8988T (cell line): ENCODE results near the gene FAR2.
"Not testable (repeated sequence)": the region's sequence is repeated elsewhere in the genome, so short reads cannot be mapped to it uniquely, and the experiment has no call there.

Source experiments
- DNase-seq: peaks from one replicate; pipeline ENCODE4 v3.0.0; 2011

Gene FAR2

GRCh38 chr12:29239336-29239735 is 90.3 kb downstream of the FAR2 start:
- DNase-seq: no peak

DNA sequence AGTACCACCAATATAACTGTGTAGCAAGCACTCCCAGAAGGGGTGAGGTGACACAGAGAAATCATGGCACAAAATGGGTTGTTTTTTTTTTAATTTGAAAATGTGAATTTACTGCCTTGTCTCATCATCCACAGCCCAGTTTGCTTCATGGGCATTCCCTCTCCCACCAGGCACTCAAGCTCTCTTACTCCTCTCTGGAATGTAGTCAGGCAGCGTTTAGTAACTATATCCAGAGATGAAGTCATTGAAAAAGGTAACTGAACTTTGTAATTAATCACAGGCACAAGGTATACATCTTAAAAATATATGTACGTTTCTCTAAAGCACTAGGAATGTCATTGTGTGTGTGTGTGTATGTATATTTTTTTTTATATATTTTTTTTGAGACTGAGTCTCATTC is 91.4 kb downstream of the FAR2 start:
- DNase-seq: no peak

DNA sequence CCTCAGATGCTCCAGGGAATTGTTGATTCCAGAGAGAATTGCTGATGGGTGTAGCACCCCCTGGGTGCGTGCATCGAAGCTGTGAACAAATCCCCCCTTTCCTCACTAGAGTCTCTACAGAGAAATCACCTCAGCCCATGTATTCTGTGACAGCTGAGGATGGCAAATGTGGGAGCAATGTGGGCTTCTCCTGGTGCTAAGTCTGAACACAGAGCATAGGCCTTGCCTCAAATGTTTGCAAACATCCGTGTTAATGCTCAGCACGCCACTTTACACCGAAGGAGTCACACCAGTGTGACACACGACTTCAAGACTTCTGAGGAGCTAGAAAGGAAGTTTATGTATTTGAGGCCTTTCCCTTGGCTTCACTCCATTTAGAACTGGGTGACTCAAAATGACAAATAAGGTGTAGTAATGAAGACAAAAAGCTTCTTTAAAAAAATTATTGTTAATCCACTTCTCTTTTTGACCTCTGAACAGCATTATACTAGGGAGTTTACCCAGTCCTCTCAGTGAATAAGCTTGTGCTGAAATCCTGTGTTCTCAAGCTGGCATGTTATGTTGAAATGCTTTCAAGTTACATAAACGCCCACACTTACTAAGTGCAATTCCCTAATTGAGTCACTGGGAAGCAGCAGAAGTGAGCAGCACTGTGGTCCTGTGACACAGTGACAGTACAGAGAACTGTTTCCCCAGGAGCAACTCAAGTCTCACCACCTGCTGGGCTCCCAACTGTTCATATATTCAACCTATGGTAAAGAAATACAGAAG is 92.9 kb downstream of the FAR2 start:
- no peak for DNase-seq

- DNase-seq: no peak
These were observed 93.9 kb downstream of the FAR2 start for GRCh38 chr12:29242921-29243431.

- no peak for DNase-seq
These were observed 95.2 kb downstream of the FAR2 start for GRCh38 chr12:29244159-29244765.

GRCh38 chr12:29245246-29245645 is 96.2 kb downstream of the FAR2 start:
- DNase-seq: no peak

GRCh38 chr12:29249930-29250329 is 100.9 kb downstream of the FAR2 start:
- no peak for DNase-seq

- no peak for DNase-seq
These were observed 105.0 kb downstream of the FAR2 start for GRCh38 chr12:29253906-29254625.

GRCh38 chr12:29255042-29255441 is 106.0 kb downstream of the FAR2 start:
- DNase-seq: no peak

DNA sequence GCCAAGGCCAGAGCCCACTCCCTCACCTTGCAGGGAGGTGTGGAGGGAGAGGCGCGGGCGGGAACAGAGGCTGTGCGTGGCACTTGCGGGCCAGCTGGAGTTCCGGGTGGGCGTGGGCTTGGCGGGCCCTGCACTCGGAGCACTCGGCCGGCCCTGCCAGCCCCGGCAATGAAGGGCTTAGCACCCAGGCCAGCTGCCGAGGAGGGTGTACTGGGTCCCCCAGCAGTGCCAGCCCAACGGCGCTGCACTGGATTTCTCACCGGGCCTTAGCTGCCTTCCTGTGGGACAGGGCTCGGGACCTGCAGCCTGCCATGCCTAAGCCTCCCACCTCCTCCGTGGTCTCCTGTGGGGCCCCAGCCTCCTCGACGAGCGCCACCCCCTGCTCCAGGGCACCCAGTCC is 107.5 kb downstream of the FAR2 start:
- no peak for DNase-seq

GRCh38 chr12:29257687-29258086 is 108.6 kb downstream of the FAR2 start:
- DNase-seq: not testable (repeated sequence)

- no peak for DNase-seq
These were observed 115.3 kb downstream of the FAR2 start for GRCh38 chr12:29264424-29264823.

- DNase-seq: no peak
These were observed 120.8 kb downstream of the FAR2 start for GRCh38 chr12:29269706-29270408.

- DNase-seq: no peak
These were observed 121.4 kb downstream of the FAR2 start for GRCh38 chr12:29270446-29270845.

- no peak for DNase-seq
These were observed 124.2 kb downstream of the FAR2 start for GRCh38 chr12:29273178-29273843.

- no peak for DNase-seq
These were observed 126.8 kb downstream of the FAR2 start for GRCh38 chr12:29275834-29276233.

- DNase-seq: no peak
These were observed 128.2 kb downstream of the FAR2 start for GRCh38 chr12:29277231-29277630.

GRCh38 chr12:29278673-29279420 is 129.8 kb downstream of the FAR2 start:
- no peak for DNase-seq

- no peak for DNase-seq
These were observed 132.4 kb downstream of the FAR2 start for GRCh38 chr12:29281371-29282005.

- DNase-seq: no peak
These were observed 133.1 kb downstream of the FAR2 start for GRCh38 chr12:29282031-29282816.
